ENCODE results near the gene RUNX2.

DNA sequence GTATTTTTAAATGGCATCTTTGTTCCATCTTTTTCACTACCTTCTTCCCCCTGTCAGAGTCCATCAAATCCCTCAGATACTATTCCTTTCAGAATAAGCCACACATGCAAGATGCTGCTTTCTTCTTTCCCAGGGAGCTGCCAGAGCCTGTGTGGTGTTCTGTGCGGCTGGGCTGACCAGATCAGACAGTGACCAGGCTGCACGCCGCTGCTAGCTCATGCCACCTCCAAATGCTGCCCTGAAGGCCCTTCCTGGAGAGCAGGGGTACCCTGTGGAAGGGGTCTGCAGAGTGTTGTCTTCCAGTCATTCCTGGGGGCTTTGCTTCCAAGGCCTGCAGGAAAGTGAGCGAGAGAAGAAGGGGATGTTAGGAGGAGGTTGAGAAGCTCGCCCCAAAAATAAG, 228.7 kb downstream of the RUNX2 start:
- TF ChIP-seq, protein P1, sequence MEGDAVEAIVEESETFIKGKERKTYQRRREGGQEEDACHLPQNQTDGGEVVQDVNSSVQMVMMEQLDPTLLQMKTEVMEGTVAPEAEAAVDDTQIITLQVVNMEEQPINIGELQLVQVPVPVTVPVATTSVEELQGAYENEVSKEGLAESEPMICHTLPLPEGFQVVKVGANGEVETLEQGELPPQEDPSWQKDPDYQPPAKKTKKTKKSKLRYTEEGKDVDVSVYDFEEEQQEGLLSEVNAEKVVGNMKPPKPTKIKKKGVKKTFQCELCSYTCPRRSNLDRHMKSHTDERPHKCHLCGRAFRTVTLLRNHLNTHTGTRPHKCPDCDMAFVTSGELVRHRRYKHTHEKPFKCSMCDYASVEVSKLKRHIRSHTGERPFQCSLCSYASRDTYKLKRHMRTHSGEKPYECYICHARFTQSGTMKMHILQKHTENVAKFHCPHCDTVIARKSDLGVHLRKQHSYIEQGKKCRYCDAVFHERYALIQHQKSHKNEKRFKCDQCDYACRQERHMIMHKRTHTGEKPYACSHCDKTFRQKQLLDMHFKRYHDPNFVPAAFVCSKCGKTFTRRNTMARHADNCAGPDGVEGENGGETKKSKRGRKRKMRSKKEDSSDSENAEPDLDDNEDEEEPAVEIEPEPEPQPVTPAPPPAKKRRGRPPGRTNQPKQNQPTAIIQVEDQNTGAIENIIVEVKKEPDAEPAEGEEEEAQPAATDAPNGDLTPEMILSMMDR (IDR thresholded peaks at IDR 0.05; ENCODE audit: poor library complexity) = no peak
- TF ChIP-seq EZH2phosphoT487 (IDR thresholded peaks at IDR 0.05; ENCODE audit: low read depth, severe bottlenecking, unreplicated experiment) = no peak

Measured in hepatocyte (in vitro differentiated cells).